HAP-1 (cell line): ENCODE measurements around the gene MYH13.

Source experiments
- DNase-seq, 2 experiments: peaks; one replicate each; pipeline ENCODE4 v3.0.0-alpha.2; 2016 to 2020; ENCODE audit warnings: low spot score in 2 of 2
- H3K27me3 ChIP-seq: fragments of 250-450 bp; sonication (Bioruptor Pico); 2 replicates; pipeline ENCODE4 v1.5.1; 2020; ENCODE audit warnings: low read depth, mild to moderate bottlenecking, moderate library complexity
- H3K36me3 ChIP-seq: fragments of 250-450 bp; sonication (Bioruptor Pico); replicated peaks from 2 replicates; pipeline ENCODE4 v1.5.1; 2020; ENCODE audit warnings: mild to moderate bottlenecking
- H3K4me1 ChIP-seq: fragments of 250-450 bp; sonication (Bioruptor Pico); 2 replicates; pipeline ENCODE4 v1.5.1; 2020; ENCODE audit warnings: mild to moderate bottlenecking
- H3K4me3 ChIP-seq: fragments of 250-450 bp; sonication (Bioruptor Pico); 2 replicates; pipeline ENCODE4 v1.5.1; 2020; ENCODE audit warnings: mild to moderate bottlenecking, moderate library complexity
- H3K9me3 ChIP-seq: fragments of 250-450 bp; sonication (Bioruptor Pico); 2 replicates; pipeline ENCODE4 v1.5.1; 2020; ENCODE audit warnings: mild to moderate bottlenecking, moderate library complexity
- in situ Hi-C: fragments of 300-500 bp; cut with MboI; formaldehyde crosslinking; loops from 3 replicates; pipeline ENCODE4 v1.14.3; 2020; ENCODE audit warnings: low sequenced_read_pairs, inconsistent platforms, mixed read lengths

MYH13 gene

DNA sequence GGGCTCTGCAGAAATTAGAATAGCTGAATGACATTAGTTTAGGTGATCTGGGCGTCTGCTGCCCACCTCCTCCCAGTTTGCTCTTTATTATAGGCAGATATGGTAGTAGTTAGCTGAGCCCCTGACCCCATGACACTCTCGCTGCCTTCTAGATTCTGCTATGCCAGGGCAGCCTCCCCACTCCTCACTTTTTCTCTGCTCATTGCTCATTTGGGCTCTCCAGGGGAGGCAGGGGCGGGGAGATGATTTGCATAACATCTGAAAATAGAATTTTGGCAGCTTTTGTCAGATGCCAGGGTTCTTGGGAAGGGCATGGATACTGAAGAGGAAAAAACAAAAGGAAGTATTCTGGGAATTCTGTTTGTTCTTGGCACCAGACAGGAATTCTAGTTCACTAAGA lies 96.4 kb downstream of the MYH13 start:
- H3K27me3 ChIP-seq: no peaks in the 10 kb centered on the region
- no peaks in the 10 kb centered on the region for H3K36me3 ChIP-seq
- no peak for DNase-seq
- H3K4me3 ChIP-seq: no peak overlapping the region
- in situ Hi-C loops: loop anchor here (25.0 kb wide), 1 partner anchor 89 kb away; the partner anchor contains the start of gene GAS7
- no peaks in the 10 kb centered on the region; the same call in 1 of the 2 replicates for H3K9me3 ChIP-seq
- no peaks in the 10 kb centered on the region for H3K4me1 ChIP-seq

DNA sequence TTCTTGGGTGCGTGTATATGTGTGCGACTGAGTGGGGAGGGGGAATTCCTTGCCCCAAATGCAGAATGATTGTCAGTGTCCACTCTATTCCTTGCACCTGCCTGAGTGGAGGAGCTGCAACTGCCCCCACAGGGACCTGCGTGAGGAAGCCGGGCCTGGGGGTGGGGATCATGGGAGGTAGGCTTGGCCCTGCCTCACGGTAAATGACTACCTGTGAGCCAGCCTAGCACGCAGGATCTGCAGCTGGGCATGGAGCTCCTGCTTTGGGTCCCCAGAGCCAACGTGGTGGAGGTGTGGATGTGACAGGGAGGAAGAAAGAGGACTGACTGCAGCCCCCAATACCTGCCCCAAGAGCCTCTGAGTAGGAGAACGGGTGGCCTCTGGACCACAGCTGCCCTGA lies 97.4 kb downstream of the MYH13 start:
- H3K4me1 ChIP-seq: no peaks in the 10 kb centered on the region
- no peaks in the 10 kb centered on the region for H3K27me3 ChIP-seq
- no peaks in the 10 kb centered on the region; the same call in 1 of the 2 replicates for H3K9me3 ChIP-seq
- H3K36me3 ChIP-seq: no peaks in the 10 kb centered on the region
- DNase-seq: no peak
- H3K4me3 ChIP-seq: no peak overlapping the region
- in situ Hi-C loops: loop anchor here (25.0 kb wide), 1 partner anchor 88 kb away; the partner anchor contains the start of gene GAS7

DNA sequence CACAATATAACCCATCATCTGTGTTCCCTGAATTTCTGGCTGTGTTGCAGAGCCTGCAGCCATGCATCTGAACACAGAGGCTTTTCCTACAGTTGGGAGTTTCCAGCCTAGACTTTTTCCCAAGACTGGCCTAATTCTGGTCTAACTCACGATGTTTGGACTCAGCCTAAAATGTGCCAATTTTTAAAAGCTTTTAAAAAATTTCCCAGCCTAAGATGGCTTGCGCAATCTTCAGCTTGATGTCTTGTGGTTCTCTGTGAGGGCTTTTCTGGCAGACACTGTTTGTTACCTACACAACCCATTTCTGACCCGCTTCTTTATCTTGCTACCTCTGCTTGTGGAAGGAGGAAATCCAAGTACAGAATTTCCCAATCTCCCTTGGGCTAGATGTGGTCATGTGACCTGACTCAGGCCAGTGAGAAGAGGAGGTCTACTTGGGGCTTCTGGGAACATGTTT lies 101.7 kb downstream of the MYH13 start:
- Histone ChIP-seq H3K4me3 (no peak overlapping the region), H3K36me3 (no peaks in the 10 kb centered on the region), H3K4me1 (no peaks in the 10 kb centered on the region), H3K9me3 (no peaks in the 10 kb centered on the region; the same call in 1 of the 2 replicates), H3K27me3 (no peaks in the 10 kb centered on the region)
- in situ Hi-C loops: no loop called here
- DNase-seq: no peak

DNA sequence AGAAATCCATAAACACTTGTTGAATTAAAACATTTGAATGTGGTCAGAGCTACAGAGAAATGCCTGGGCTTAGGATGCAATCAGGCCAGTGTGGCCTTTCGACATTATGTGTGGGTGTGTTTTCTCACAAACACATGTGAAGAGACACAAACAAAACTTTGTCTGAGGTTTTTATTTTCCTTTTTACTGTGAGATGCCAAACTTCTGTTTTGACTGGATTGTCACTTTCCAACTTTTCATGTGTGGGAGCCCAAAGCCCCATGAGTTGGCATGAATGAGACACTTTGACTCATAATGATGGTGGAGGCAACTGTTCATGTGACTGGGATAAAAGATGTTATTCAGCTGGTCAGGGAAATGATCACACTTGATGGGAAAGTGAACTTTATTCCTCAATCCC lies 102.5 kb downstream of the MYH13 start:
- in situ Hi-C loops: no loop called here

DNA sequence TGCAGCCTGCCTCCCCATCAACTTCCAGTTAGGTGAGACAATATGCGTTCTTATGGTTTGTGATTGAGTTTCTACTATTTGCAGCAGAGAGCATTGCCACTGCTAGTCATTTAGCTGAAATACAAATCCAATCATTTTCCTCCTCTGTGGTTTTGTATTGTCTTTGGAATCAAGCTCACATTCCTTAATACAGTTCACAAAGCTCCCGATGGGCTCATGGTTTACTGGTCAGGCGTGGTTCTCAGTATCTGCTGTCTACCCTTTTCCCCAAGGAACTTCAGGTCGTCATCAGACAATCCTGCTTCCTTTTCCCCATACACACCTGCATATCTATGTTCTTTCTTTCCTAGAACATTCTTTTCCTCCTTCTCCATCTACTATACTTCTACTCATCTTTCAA lies 104.8 kb downstream of the MYH13 start:
- no peaks in the 10 kb centered on the region for H3K36me3 ChIP-seq
- H3K27me3 ChIP-seq: no peaks in the 10 kb centered on the region
- no peaks in the 10 kb centered on the region for H3K4me1 ChIP-seq
- in situ Hi-C loops: no loop called here
- DNase-seq: no peak
- H3K4me3 ChIP-seq: no peak overlapping the region
- no peaks in the 10 kb centered on the region; the same call in 1 of the 2 replicates for H3K9me3 ChIP-seq

More for the DNA sequence above, 102.5 kb downstream of the MYH13 start:
- no peak for DNase-seq
- H3K4me3 ChIP-seq: no peak overlapping the region
- H3K4me1 ChIP-seq: no peaks in the 10 kb centered on the region
- H3K9me3 ChIP-seq: no peaks in the 10 kb centered on the region; the same call in 1 of the 2 replicates
- H3K27me3 ChIP-seq: no peaks in the 10 kb centered on the region
- no peaks in the 10 kb centered on the region for H3K36me3 ChIP-seq

DNA sequence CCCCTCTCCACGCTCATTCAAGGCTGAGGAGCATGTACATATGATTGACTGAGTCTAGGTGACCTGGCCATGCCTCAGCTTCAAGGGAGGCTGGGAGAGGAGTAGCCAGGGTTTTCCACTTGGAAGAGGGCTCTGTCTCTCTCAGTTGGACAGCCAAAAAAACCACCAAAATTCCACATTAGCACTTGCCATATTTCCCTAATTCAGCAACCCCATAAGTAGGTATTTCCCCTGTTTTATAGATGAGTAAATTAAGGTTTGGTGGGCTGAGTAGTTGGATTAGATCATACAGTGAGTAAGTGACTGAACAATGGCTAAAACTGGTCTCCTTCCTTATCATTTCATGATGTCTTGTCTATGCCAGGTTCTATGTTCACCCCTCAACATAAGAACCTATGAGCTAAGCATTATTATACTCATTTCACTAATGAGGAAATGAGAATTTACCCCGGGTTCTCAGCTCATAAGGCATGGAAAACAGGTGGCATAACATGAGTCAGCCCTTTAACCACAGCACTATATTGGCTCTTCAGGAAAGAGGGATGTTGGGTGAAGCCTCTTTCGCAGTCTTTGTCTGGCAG lies 106.4 kb downstream of the MYH13 start:
- no peaks in the 10 kb centered on the region for H3K36me3 ChIP-seq
- in situ Hi-C loops: no loop called here
- no peak for DNase-seq

DNA sequence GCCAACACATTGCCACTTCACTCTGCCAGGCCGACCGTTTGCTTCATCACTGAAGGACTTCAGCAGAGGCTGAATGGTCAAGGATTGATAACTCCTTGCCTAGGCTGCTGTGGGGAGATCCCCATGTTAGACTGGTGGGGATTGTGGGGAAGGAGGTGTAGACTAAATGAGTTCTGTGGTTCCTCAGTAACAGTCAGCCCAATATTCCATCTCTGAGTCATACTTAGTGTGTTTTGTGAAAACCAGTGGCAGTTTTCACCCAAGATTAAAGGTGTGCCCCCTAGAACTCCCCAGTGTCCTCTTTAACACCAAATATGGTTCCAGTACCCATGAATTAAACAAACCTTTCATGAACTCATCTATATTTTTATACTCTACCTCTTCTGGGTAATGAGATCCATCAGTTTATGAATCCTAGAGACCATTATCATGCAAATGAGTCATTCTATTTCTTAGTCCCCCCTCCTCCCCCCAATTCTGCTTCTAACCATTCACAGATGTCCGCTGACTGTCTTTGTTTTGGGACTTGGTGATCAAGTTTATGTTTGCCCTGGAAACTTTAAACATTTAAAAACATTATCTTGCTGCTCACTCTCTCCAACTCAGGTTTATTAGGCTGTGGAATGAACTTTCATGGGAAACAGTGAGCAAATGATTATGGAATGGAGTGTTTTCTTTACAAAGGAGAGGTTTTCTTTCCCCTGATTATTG lies 107.6 kb downstream of the MYH13 start:
- Histone ChIP-seq H3K4me1 (no peaks in the 10 kb centered on the region), H3K27me3 (no peaks in the 10 kb centered on the region), H3K9me3 (no peaks in the 10 kb centered on the region), H3K4me3 (no peak overlapping the region), H3K36me3 (no peaks in the 10 kb centered on the region)
- in situ Hi-C loops: no loop called here
- DNase-seq: no peak

More for the DNA sequence above, 106.4 kb downstream of the MYH13 start:
- Histone ChIP-seq H3K4me3 (no peak overlapping the region), H3K4me1 (no peaks in the 10 kb centered on the region), H3K9me3 (no peaks in the 10 kb centered on the region; the same call in 1 of the 2 replicates), H3K27me3 (no peaks in the 10 kb centered on the region)

DNA sequence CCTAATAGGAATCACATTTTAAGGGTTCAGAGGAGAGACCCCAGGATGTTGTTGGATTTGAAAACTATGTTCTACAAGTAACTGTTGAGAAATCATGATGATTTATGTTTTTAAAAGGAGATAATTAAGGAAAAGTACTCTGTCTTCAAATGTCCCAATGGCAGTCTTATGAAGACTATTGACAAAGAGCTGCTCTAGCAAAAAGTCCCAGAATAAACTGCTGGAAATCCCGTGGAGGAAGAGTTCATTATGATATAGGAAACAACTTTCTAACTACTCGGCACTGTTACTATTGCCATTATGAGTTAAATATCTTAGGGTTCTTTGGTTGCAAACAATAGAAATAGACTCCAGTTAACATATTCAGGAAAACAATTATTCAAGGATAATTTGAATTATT lies 108.8 kb downstream of the MYH13 start:
- H3K27me3 ChIP-seq: no peaks in the 10 kb centered on the region
- H3K4me1 ChIP-seq: no peaks in the 10 kb centered on the region
- DNase-seq: no peak
- in situ Hi-C loops: no loop called here
- H3K9me3 ChIP-seq: no peaks in the 10 kb centered on the region
- no peaks in the 10 kb centered on the region for H3K36me3 ChIP-seq
- H3K4me3 ChIP-seq: no peak overlapping the region

DNA sequence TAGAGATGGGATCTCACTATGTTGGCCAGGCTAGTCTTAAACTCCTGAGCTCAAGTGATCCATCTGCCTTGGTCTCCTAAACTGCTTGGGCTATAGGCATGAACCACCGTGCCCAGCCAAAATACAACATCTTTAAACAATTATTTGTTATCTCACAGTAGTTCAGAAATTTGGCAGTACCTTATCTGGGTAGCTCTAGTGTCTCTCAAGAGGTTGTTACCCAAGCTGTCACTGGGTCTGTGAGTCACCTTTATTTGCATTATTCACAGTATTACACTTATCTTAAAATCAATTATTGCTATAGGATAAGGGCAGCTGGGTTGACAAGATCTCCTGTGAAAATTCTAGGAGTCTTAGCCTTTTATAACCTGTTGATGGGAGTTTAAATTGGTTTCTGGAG lies 110.4 kb downstream of the MYH13 start:
- no peaks in the 10 kb centered on the region for H3K27me3 ChIP-seq
- in situ Hi-C loops: no loop called here
- no peak for DNase-seq

DNA sequence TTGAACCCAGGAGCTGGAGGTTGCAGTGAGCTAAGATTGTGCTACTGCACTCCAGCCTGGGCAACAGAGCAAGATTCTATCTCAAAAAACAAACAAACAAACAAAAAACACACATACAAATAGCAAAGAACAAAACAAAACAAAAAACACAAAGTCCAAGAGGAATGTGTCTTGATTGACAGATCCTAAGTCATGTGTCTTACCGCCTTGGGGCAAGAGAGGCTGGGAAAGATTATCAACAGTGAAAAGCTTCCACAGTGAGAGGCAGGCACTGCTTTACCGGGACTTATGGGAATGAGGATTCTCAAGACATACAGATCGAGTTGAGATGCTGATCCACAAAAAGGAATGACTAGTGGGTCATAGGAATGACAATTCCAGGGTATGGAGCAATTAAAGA lies 111.7 kb downstream of the MYH13 start:
- DNase-seq: no peak
- in situ Hi-C loops: no loop called here
- Histone ChIP-seq H3K9me3 (no peaks in the 10 kb centered on the region), H3K36me3 (no peaks in the 10 kb centered on the region), H3K4me3 (no peak overlapping the region), H3K4me1 (no peaks in the 10 kb centered on the region), H3K27me3 (no peaks in the 10 kb centered on the region)

More for the DNA sequence above, 110.4 kb downstream of the MYH13 start:
- Histone ChIP-seq H3K9me3 (no peaks in the 10 kb centered on the region), H3K36me3 (no peaks in the 10 kb centered on the region), H3K4me1 (no peaks in the 10 kb centered on the region), H3K4me3 (no peak overlapping the region)

DNA sequence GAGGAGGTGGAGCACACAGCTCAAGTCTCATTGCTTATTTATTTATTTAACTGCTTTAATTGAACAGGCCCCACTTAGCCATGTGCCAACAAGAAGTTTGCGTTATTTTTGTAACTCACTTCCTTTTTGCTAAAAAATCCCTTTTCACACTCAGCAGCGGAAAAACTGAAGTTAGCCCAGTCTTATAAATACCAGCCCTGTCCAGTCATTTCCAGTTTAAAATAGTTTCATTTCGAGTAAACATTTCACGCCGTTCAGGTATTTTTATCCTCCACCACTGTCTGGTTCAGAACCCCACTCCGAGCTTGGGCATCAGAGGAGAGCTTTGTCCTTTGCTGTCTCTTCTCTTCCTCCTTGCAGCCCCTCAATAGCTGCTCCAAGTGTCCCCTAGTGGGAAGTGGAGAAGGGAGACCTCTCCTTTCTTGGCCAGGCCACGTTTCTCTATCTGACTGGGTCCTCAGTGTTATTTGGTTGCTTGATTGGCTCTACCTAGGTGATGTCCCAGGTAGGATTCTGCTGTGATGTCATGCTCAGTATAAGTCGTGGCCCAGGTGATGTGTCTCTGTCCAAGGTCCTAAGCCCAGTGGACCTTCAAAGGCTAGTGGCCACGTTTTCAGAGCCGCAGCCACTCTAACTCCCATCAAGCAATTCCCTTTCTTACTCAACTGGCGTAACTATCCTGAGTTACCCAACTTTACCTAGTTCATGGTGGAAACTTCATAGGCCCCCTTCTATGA lies 121.4 kb downstream of the MYH13 start:
- H3K27me3 ChIP-seq: no peaks in the 10 kb centered on the region
- no peaks in the 10 kb centered on the region for H3K9me3 ChIP-seq
- no peak overlapping the region for H3K4me3 ChIP-seq
- H3K36me3 ChIP-seq: no peaks in the 10 kb centered on the region
- in situ Hi-C loops: no loop called here
- H3K4me1 ChIP-seq: no peaks in the 10 kb centered on the region
- DNase-seq: no peak
